ENCODE results near the gene GPR15. TPM values are rescaled to one million over a fixed set of nuclear protein-coding genes. Genes with fewer than 3 reads are reported as not detected.

GPR15 gene
- total RNA-seq, 8 experiments from 2014 or later, result 0.35 to 0.81 TPM; not detected in 6

Other genes starting within 250 kb of the GPR15 start
- under 1 TPM in 1 of 8 experiments, not detected in 7; 0.52 TPM for gene OR5H2, start 249.5 kb upstream of the GPR15 start, total RNA-seq
- not detected for gene OR5K4, start 178.1 kb upstream of the GPR15 start, total RNA-seq
- not detected for gene OR5K3, start 141.3 kb upstream of the GPR15 start, total RNA-seq
- under 1 TPM in 2 of 8 experiments, not detected in 6; 0.10 to 0.28 TPM for gene OR5K1, start 68.8 kb upstream of the GPR15 start, total RNA-seq
- gene OR5K2, start 34.3 kb upstream of the GPR15 start, total RNA-seq, result under 1 TPM in 2 of 8 experiments, not detected in 6; 0.28 to 0.43 TPM
- gene CLDND1, start 9.1 kb upstream of the GPR15 start, total RNA-seq, result 100 to 1,000 TPM in 1 of 8 experiments, 10 to 100 TPM in 7; 60.3 to 101 (median 74.3) TPM
- 10 to 100 TPM in 7 of 8 experiments, 1 to 10 TPM in 1; 7.8 to 17.1 (median 11.3) TPM for gene CPOX, start 61.6 kb downstream of the GPR15 start, total RNA-seq
- 1 to 10 TPM; 1.3 to 9.2 (median 5.2) TPM for gene ST3GAL6, start 231.4 kb downstream of the GPR15 start, total RNA-seq

All from motor neuron (in vitro differentiated cells).